ENCODE data around the gene CUX1.
"Not testable (repeated sequence)": the region's sequence is repeated elsewhere in the genome, so short reads cannot be mapped to it uniquely, and the experiment has no call there.

- not testable (repeated sequence) for TF ChIP-seq TARDBP (IDR thresholded peaks at IDR 0.05; ENCODE audit: borderline replicate concordance); RCOR1 (conservative IDR thresholded peaks at IDR 0.05; ENCODE audit: low read depth, low read length); ATF3 (IDR thresholded peaks at IDR 0.05; ENCODE audit: borderline replicate concordance, extremely low read depth, low read depth, low read length); BRCA1 (IDR thresholded peaks at IDR 0.05; ENCODE audit: low read depth, low read length); POLR2AphosphoS5 (IDR thresholded peaks at IDR 0.05; ENCODE audit: low read length); REST (IDR thresholded peaks at IDR 0.05; ENCODE audit: low read depth, low read length); RAD21 (IDR thresholded peaks at IDR 0.05; ENCODE audit: insufficient read depth, low read depth, low read length); POLR2A (IDR thresholded peaks at IDR 0.05; ENCODE audit: low read depth, low read length); HDAC6 (IDR thresholded peaks at IDR 0.05; ENCODE audit: unreplicated experiment)
- TF ChIP-seq, protein P1, sequence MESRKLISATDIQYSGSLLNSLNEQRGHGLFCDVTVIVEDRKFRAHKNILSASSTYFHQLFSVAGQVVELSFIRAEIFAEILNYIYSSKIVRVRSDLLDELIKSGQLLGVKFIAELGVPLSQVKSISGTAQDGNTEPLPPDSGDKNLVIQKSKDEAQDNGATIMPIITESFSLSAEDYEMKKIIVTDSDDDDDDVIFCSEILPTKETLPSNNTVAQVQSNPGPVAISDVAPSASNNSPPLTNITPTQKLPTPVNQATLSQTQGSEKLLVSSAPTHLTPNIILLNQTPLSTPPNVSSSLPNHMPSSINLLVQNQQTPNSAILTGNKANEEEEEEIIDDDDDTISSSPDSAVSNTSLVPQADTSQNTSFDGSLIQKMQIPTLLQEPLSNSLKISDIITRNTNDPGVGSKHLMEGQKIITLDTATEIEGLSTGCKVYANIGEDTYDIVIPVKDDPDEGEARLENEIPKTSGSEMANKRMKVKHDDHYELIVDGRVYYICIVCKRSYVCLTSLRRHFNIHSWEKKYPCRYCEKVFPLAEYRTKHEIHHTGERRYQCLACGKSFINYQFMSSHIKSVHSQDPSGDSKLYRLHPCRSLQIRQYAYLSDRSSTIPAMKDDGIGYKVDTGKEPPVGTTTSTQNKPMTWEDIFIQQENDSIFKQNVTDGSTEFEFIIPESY (IDR thresholded peaks at IDR 0.05), result not testable (repeated sequence)
- TF ChIP-seq, protein P2, sequence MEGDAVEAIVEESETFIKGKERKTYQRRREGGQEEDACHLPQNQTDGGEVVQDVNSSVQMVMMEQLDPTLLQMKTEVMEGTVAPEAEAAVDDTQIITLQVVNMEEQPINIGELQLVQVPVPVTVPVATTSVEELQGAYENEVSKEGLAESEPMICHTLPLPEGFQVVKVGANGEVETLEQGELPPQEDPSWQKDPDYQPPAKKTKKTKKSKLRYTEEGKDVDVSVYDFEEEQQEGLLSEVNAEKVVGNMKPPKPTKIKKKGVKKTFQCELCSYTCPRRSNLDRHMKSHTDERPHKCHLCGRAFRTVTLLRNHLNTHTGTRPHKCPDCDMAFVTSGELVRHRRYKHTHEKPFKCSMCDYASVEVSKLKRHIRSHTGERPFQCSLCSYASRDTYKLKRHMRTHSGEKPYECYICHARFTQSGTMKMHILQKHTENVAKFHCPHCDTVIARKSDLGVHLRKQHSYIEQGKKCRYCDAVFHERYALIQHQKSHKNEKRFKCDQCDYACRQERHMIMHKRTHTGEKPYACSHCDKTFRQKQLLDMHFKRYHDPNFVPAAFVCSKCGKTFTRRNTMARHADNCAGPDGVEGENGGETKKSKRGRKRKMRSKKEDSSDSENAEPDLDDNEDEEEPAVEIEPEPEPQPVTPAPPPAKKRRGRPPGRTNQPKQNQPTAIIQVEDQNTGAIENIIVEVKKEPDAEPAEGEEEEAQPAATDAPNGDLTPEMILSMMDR (IDR thresholded peaks at IDR 0.05 in 2 of 3, conservative IDR thresholded peaks at IDR 0.05 in 1 of 3; ENCODE audit: control insufficient read depth in 2 of 3, extremely low read depth in 1 of 3, insufficient read depth in 1 of 3, low read depth in 3 of 3, low read length in 3 of 3), result not testable (repeated sequence)
- TF ChIP-seq, protein P3, sequence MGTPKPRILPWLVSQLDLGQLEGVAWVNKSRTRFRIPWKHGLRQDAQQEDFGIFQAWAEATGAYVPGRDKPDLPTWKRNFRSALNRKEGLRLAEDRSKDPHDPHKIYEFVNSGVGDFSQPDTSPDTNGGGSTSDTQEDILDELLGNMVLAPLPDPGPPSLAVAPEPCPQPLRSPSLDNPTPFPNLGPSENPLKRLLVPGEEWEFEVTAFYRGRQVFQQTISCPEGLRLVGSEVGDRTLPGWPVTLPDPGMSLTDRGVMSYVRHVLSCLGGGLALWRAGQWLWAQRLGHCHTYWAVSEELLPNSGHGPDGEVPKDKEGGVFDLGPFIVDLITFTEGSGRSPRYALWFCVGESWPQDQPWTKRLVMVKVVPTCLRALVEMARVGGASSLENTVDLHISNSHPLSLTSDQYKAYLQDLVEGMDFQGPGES (IDR thresholded peaks at IDR 0.05), result not testable (repeated sequence)
These were observed 325.0 kb downstream of the CUX1 start for GRCh38 chr7:102142433-102142832.
